T47D (cell line): ENCODE measurements around the gene FOXF2.

Source experiments
- DNase-seq, 2 experiments: peaks; one replicate each; pipeline versions ENCODE4 v3.0.0 to v3.0.0-alpha.2; 2011 to 2012; ENCODE audit warnings: low read depth in 1 of 2, low spot score in 1 of 2
- JUND ChIP-seq: IDR thresholded peaks from 2 replicates; pipeline ENCODE4 v1.6.1; 2012; ENCODE audit warnings: low read depth
- in situ Hi-C: cut with HindIII; loops from 2 replicates; pipeline ENCODE4 v1.10.0; 2016; ENCODE audit warnings: low sequenced_read_pairs, low pct_unique_long_range_greater_than_20kb

The FOXF2 gene

DNA sequence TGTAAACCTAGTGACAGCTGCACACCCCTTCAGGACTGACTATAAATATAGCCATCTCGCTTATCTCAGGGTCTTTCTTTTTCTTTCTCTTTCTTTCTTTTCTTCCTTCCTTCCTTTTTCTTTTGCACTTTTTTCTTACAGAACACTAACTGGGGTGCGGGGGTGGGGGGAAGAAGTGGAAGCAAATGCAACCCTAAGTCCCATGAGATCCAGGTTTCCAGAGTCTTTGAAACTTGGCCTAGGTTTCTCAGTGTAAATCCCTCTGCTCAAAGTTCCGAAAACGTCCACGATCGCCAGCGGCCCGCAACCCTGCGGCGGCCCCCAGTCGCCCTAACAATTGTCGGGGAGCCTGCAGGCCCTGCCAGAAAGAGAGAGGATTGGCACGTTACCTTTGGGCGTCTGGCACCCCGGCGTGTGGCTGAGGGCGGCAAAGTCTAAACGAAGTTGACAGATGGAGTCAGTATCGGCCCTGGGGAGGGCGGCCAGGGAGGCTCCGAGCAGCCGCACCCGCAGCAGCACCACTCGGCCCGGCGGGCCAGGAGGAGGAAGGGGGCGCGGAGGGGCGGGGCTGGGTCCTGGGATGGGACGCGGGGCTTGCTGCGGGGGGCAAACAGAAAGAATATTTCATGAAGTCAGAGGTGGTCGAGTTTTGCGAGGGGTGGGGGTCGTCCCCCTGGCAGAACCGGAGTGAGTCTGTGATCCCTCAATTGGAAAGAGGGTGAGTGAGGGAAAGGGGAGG lies 577 bp upstream of the FOXF2 start:
- in situ Hi-C loops, result no loop called here
- DNase-seq, result no peak
- TF ChIP-seq JUND, result no peak

DNA sequence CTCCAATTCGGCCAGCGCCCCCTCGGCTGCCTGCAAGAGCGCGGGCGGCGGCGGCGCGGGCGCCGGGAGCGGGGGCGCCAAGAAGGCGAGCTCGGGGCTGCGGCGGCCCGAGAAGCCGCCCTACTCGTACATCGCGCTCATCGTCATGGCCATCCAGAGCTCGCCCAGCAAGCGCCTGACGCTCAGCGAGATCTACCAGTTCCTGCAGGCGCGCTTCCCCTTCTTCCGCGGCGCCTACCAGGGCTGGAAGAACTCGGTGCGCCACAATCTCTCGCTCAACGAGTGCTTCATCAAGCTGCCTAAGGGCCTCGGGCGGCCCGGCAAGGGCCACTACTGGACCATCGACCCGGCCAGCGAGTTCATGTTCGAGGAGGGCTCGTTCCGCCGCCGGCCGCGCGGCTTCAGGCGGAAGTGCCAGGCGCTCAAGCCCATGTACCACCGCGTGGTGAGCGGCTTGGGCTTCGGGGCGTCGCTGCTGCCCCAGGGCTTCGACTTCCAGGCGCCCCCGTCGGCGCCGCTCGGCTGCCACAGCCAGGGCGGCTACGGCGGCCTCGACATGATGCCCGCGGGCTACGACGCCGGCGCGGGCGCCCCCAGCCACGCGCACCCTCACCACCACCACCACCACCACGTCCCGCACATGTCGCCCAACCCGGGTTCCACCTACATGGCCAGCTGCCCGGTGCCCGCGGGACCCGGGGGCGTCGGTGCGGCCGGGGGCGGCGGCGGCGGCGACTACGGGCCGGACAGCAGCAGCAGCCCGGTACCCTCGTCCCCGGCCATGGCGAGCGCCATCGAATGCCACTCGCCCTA lies 963 bp downstream of the FOXF2 start:
- in situ Hi-C loops, result no loop called here
- no peak for DNase-seq
- TF ChIP-seq JUND, result no peak

GRCh38 chr6:1390946-1391799 lies 1.8 kb downstream of the FOXF2 start:
- in situ Hi-C loops, result no loop called here
- TF ChIP-seq JUND, result no peak
- no peak for DNase-seq

DNA sequence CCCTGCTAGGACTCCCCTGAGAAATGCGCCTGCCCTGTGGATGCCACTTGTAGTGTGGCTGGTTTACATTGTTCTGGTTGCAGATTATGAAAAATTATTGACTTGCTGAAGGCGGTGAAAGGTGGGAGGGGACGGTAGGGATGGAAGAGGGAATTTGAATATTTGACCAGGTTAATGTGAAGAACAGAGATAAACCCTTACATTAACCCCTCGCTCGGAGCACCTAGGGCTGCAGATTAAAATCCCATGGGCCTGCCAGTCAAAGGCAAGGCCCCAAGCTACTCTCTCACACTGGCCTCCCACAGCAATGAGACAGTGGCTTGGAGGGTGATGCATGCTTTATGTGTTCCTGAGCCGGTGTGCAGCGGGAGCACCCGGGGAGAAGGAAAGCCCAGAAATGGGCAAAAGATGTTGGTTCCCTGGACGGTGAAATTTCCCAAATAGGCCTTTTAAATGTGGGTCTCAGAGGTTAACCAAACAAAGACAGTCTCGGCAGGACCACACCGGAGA lies 2.5 kb downstream of the FOXF2 start:
- in situ Hi-C loops, result no loop called here
- no peak for DNase-seq
- no peak for TF ChIP-seq JUND

DNA sequence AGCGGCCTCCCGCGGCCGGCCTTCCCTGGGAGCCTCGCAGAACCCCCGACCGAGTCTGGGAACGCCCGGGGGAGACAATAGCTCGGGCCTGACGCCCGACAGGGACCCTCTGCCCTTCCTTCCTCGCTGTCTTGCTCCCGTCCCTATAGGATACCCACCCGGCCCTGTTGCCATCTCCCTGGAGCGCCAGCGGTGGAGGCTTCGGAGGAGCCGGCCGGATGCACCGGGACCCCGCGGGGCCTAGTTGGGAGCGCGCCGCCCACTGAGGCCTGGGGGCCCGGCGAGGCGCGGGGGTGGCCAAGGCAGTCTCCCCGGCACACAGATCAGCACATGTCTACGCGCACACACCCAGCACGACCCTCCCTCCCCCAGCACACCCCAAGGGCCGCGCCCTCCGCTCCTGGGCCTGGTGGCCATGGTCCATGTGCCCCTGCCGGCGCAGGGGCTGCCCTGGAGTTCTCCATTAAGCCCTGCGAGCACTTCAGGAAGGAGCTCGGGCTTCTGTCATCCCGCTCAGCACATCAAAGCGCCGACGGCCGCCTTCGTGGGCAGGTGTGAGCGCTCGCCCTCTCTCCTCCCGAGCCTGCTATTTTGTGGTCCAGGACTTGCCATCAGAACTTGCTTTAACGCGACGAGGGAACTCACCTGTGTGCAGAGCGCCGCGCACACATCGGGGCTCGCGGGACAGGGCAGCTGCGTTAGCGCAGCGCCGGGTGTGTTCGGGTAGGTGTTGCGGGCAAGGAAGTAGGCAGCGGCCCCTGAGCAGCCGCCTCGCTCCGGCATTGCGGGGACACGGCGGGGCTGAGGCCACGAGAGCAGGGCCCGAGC lies 3.7 kb downstream of the FOXF2 start:
- DNase-seq, result no peak
- in situ Hi-C loops, result no loop called here
- TF ChIP-seq JUND, result no peak

DNA sequence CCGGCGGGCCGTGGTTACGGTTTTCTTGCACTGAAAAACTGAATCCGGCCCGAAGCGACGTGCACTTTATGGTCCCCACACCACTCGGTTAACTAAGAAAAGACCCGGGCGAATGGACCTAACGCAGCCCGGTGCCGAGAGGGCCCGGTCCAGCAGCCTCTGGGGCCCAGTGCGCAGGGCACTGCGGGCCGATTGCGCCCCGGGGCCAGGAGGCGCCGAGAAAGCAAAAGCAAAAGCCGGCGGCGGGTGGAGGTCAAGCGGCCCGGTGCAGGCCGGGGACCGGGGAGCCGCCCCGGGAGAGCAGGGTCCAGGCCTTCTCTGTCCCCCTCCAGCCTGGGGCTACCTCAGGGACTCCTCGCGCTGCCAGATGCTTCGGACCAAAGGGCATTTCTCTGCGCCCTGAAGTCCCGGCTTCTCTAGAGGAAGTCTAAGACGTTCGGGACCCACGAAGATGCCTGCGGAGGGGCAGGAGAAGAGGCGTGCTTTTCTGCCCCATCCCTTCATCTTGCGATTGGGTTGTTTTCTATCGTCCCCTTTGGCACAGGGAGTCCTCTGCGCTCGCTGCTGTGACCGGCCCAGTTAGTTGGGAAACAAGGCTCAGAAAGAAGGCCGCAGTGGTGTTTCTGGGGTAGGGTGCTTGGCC lies 4.4 kb downstream of the FOXF2 start:
- no peak for DNase-seq
- in situ Hi-C loops, result no loop called here
- TF ChIP-seq JUND, result no peak

DNA sequence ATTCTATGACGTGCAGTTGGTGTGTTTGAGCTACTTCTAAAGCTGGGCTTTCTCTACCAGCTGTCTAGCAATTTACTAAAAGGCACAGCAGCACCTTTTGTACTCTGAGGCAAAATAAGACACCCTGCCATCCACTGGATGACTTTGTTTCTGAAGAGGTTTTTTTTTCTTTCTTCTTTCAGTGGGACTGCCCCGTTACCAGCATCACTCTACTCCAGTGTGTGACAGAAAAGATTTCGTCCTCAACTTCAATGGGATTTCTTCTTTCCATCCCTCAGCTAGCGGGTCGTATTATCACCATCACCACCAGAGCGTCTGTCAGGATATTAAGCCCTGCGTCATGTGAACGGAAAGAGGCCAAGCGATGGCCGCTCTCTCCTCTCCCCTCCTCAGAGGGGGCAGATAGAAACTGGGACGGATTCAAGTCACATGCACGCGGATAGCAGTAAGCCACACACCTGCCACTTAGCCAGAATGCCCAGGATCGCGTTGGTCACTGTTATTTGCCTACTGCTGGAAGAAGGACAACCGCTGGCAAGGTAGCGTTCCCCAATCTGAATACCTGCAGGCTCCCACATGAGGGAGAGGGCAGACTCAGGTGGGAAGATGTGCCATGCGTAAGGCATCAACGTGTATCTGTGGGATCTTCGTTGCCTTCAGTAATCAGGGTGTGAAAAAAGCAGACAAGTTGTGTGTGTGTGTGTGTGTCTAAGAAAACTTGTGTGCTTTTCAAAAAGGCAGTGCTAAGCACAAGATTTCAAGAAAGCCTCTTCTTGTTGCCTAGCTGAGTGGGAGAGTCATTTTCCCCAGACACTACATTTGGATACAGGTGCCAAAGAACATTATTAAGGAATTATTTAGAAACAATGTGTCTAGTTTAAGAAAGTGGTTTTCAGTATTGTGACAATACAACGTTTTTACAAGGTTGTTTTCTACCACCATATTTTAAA lies 5.4 kb downstream of the FOXF2 start:
- DNase-seq, result no peak
- no peak for TF ChIP-seq JUND
- in situ Hi-C loops, result no loop called here

DNA sequence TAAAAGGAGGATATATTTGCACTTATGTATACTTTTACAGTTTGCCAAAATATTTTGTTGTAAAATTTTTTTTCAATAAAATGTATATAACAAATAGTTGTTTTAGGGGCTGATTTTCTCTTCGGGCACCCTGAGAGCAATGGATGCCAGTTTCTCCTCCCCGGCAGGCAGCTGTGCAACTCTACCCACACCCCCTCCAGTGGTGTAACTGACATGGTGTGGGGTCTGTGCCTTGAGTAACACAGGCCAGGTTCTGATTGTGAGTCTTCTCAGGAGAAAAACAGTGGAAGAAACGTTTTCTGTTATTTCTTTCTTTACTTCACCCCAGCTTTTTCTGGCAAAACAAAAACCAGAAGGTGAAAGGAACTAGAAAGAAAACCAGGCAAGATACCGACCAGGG lies 6.1 kb downstream of the FOXF2 start:
- no peak for DNase-seq
- in situ Hi-C loops, result no loop called here
- TF ChIP-seq JUND, result no peak

DNA sequence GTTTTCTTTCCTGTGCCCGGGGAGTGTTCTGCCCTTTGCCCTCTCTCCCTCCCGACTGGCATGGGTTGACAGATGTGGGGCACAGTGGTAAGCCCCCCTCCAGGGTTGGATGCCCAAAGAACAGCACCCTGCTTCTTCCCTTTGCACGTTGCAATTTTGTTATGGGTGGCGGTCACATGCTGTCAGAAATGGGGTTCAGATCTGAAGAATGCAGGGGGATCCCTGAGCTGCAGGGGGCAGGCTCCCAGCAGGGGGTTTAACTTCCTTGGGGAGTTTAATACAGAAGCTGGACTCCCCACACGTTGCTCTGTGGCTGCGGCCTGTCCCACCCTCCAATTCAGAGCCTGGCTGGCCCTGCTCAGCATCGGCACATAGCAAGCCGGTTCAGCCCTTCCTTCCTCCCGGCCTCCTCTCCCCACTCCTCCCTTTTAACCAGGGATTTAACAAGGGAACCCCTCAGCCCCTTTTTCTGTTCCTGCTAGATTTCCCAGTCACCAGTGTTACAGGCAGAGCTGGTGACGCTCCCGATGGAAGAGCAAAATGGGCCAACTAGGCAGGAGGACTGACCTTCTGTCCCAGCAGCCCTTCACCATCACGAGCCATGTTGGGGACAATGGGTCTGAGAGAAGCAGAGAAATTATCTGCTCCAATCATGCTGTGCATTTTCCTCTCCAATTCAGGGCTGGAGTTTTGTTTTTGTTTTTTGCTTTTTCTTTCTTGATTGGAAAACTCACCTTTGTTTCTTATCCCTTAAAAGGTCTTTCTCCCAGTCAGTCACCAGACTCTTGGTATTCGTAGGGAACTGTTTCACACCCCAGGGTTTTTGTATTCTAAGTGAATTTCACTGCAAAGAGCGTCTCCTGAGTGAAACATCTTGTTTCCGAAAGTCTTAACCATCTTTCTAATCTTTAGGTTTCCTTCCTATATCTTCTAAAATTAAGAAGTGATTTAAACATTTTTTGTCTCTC lies 6.8 kb downstream of the FOXF2 start:
- in situ Hi-C loops, result no loop called here
- no peak for TF ChIP-seq JUND
- no peak for DNase-seq
